Activated CD8-positive, alpha-beta T cell treated with anti-CD3 and anti-CD28 coated beads, Interleukin-2, amount 10 ng/mL, durations not matched to agents 7 days and 5 days (primary cell): ENCODE data around the gene RIMBP2. TPM values are rescaled to one million over a fixed set of nuclear protein-coding genes. Genes with fewer than 3 reads are reported as not detected.

ENCODE experiments used
- ATAC-seq: fragments of 150-1000 bp; cut with Tn5 transposase; one replicate; pipeline ENCODE4 v1.10.0; 2021; ENCODE audit warnings: moderate library complexity
- CTCF ChIA-PET: fragments of 350-600 bp; sonication (Branson Sonifier 250); formaldehyde crosslinking; loops from one replicate; lab custom pipeline; 2021; ENCODE audit warnings: antibody characterized with exemption; lab: Charles Lee
- POLR2A ChIA-PET: fragments of 350-600 bp; sonication (Branson Sonifier 250); formaldehyde crosslinking; loops from one replicate; lab custom pipeline; 2021; ENCODE audit warnings: antibody characterized with exemption; lab: Charles Lee
- DNase-seq: peaks from one replicate; pipeline ENCODE4 v3.0.0-alpha.2; 2020
- H3K27ac Mint-ChIP-seq: one replicate; pipeline ENCODE4 v1.8.0; 2021; ENCODE audit warnings: mild to moderate bottlenecking, mixed read lengths
- H3K27me3 Mint-ChIP-seq: one replicate; pipeline ENCODE4 v1.8.0; 2021; ENCODE audit warnings: low read depth, mixed read lengths
- H3K36me3 Mint-ChIP-seq: one replicate; pipeline ENCODE4 v1.8.0; 2021; ENCODE audit warnings: low read depth, mixed read lengths
- H3K4me1 Mint-ChIP-seq: one replicate; pipeline ENCODE4 v1.8.0; 2021; ENCODE audit warnings: low read depth, mixed read lengths
- H3K4me3 Mint-ChIP-seq: one replicate; pipeline ENCODE4 v1.8.0; 2021; ENCODE audit warnings: mild to moderate bottlenecking, mixed read lengths
- H3K9me3 Mint-ChIP-seq: one replicate; pipeline ENCODE4 v1.8.0; 2022; ENCODE audit warnings: mixed read lengths; ENCODE audit not compliant: insufficient read depth
- total RNA-seq, 2 experiments: library from RNA; stranded (reverse); gene quantifications; one replicate each; pipeline ENCODE4 v1.2.3, GENCODE V29; 2021

RIMBP2 gene
- total RNA-seq, 2 experiments from 2014 or later: not detected

- ChIA-PET CTCF (no interaction called here), POLR2A (no interaction called here)
- no peak for DNase-seq
- no peak overlapping the region for H3K27ac Mint-ChIP-seq
- no peaks in the 10 kb centered on the region for H3K27me3 Mint-ChIP-seq
- H3K36me3 Mint-ChIP-seq: no peaks in the 10 kb centered on the region
- H3K4me3 Mint-ChIP-seq: no peak overlapping the region
- H3K4me1 Mint-ChIP-seq: no peaks in the 10 kb centered on the region
- peaks cover 2% of the 10 kb centered on the region for H3K9me3 Mint-ChIP-seq
- no peak for ATAC-seq
Measured at GRCh38 chr12:130482448-130482847, 233.7 kb downstream of the RIMBP2 start.

GRCh38 chr12:130481392-130481879 is 234.7 kb downstream of the RIMBP2 start:
- Mint-ChIP-seq H3K27ac (no peak overlapping the region), H3K36me3 (no peaks in the 10 kb centered on the region), H3K4me3 (no peak overlapping the region), H3K27me3 (no peaks in the 10 kb centered on the region), H3K4me1 (no peaks in the 10 kb centered on the region), H3K9me3 (no peaks in the 10 kb centered on the region)
- ChIA-PET CTCF (no interaction called here), POLR2A (no interaction called here)
- no peak for DNase-seq
- no peak for ATAC-seq

- H3K4me1 Mint-ChIP-seq: no peaks in the 10 kb centered on the region
- ChIA-PET CTCF (no interaction called here), POLR2A (no interaction called here)
- H3K36me3 Mint-ChIP-seq: no peaks in the 10 kb centered on the region
- ATAC-seq (no peak), DNase-seq (no peak)
- no peak overlapping the region for H3K4me3 Mint-ChIP-seq
- no peaks in the 10 kb centered on the region for H3K9me3 Mint-ChIP-seq
- no peaks in the 10 kb centered on the region for H3K27me3 Mint-ChIP-seq
- no peak overlapping the region for H3K27ac Mint-ChIP-seq
Measured at GRCh38 chr12:130480887-130481286, 235.2 kb downstream of the RIMBP2 start.

GRCh38 chr12:130480231-130480630 is 235.9 kb downstream of the RIMBP2 start:
- CTCF ChIA-PET: no interaction called here
- ATAC-seq (no peak), DNase-seq (no peak)
- H3K27me3 Mint-ChIP-seq: no peaks in the 10 kb centered on the region
- H3K9me3 Mint-ChIP-seq: no peaks in the 10 kb centered on the region
- no peak overlapping the region for H3K27ac Mint-ChIP-seq
- no peaks in the 10 kb centered on the region for H3K4me1 Mint-ChIP-seq
- H3K36me3 Mint-ChIP-seq: no peaks in the 10 kb centered on the region
- no peak overlapping the region for H3K4me3 Mint-ChIP-seq
- POLR2A ChIA-PET: no interaction called here

GRCh38 chr12:130479401-130480125 is 236.5 kb downstream of the RIMBP2 start:
- H3K27ac Mint-ChIP-seq: no peak overlapping the region

GRCh38 chr12:130478786-130479185 is 237.3 kb downstream of the RIMBP2 start:
- ChIA-PET POLR2A (no interaction called here), CTCF (no interaction called here)
- Mint-ChIP-seq H3K4me1 (no peaks in the 10 kb centered on the region), H3K36me3 (no peaks in the 10 kb centered on the region), H3K27ac (no peak overlapping the region), H3K27me3 (no peaks in the 10 kb centered on the region), H3K4me3 (no peak overlapping the region), H3K9me3 (no peaks in the 10 kb centered on the region)
- no peak for DNase-seq
- no peak for ATAC-seq

More at GRCh38 chr12:130479401-130480125, 236.5 kb downstream of the RIMBP2 start:
- Mint-ChIP-seq H3K27me3 (no peaks in the 10 kb centered on the region), H3K36me3 (no peaks in the 10 kb centered on the region), H3K9me3 (no peaks in the 10 kb centered on the region), H3K4me3 (no peak overlapping the region), H3K4me1 (no peaks in the 10 kb centered on the region)
- DNase-seq: no peak
- ATAC-seq: no peak
- ChIA-PET CTCF (no interaction called here), POLR2A (no interaction called here)

GRCh38 chr12:130477701-130478100 is 238.4 kb downstream of the RIMBP2 start:
- H3K4me1 Mint-ChIP-seq: no peaks in the 10 kb centered on the region
- ChIA-PET POLR2A (no interaction called here), CTCF (no interaction called here)
- H3K9me3 Mint-ChIP-seq: no peaks in the 10 kb centered on the region
- H3K27ac Mint-ChIP-seq: no peak overlapping the region
- no peak overlapping the region for H3K4me3 Mint-ChIP-seq
- ATAC-seq (no peak), DNase-seq (no peak)
- no peaks in the 10 kb centered on the region for H3K36me3 Mint-ChIP-seq
- no peaks in the 10 kb centered on the region for H3K27me3 Mint-ChIP-seq

- DNase-seq (no peak), ATAC-seq (no peak)
- Mint-ChIP-seq H3K27me3 (no peaks in the 10 kb centered on the region), H3K4me3 (no peak overlapping the region), H3K36me3 (no peaks in the 10 kb centered on the region), H3K27ac (no peak overlapping the region), H3K4me1 (no peaks in the 10 kb centered on the region), H3K9me3 (no peaks in the 10 kb centered on the region)
- POLR2A ChIA-PET: no interaction called here
- CTCF ChIA-PET: no interaction called here
Measured at GRCh38 chr12:130477266-130477665, 238.8 kb downstream of the RIMBP2 start.

- Mint-ChIP-seq H3K4me3 (no peak overlapping the region), H3K4me1 (no peaks in the 10 kb centered on the region), H3K27me3 (no peaks in the 10 kb centered on the region), H3K9me3 (no peaks in the 10 kb centered on the region), H3K36me3 (no peaks in the 10 kb centered on the region), H3K27ac (no peak overlapping the region)
- CTCF ChIA-PET: no interaction called here
- ATAC-seq (no peak), DNase-seq (no peak)
- POLR2A ChIA-PET: no interaction called here
Measured at GRCh38 chr12:130476451-130477135, 239.5 kb downstream of the RIMBP2 start.

GRCh38 chr12:130474599-130475269 is 241.4 kb downstream of the RIMBP2 start:
- H3K36me3 Mint-ChIP-seq: no peaks in the 10 kb centered on the region
- H3K4me3 Mint-ChIP-seq: no peak overlapping the region
- DNase-seq (no peak), ATAC-seq (no peak)
- H3K27ac Mint-ChIP-seq: no peak overlapping the region
- H3K27me3 Mint-ChIP-seq: no peaks in the 10 kb centered on the region
- H3K9me3 Mint-ChIP-seq: no peaks in the 10 kb centered on the region
- no peaks in the 10 kb centered on the region for H3K4me1 Mint-ChIP-seq
- ChIA-PET POLR2A (no interaction called here), CTCF (no interaction called here)

- Mint-ChIP-seq H3K36me3 (no peaks in the 10 kb centered on the region), H3K27ac (no peak overlapping the region), H3K4me1 (no peaks in the 10 kb centered on the region), H3K9me3 (no peaks in the 10 kb centered on the region), H3K27me3 (no peaks in the 10 kb centered on the region), H3K4me3 (no peak overlapping the region)
- DNase-seq (no peak), ATAC-seq (no peak)
- POLR2A ChIA-PET: no interaction called here
- CTCF ChIA-PET: no interaction called here
Measured at GRCh38 chr12:130473266-130473665, 242.8 kb downstream of the RIMBP2 start.

GRCh38 chr12:130470969-130471368 is 245.1 kb downstream of the RIMBP2 start:
- Mint-ChIP-seq H3K27me3 (no peaks in the 10 kb centered on the region), H3K36me3 (no peaks in the 10 kb centered on the region), H3K27ac (no peak overlapping the region), H3K9me3 (peaks cover 19% of the 10 kb centered on the region), H3K4me1 (no peaks in the 10 kb centered on the region), H3K4me3 (no peak overlapping the region)
- DNase-seq (no peak), ATAC-seq (no peak)
- CTCF ChIA-PET: no interaction called here
- POLR2A ChIA-PET: no interaction called here
